GM06990 (cell line): ENCODE results near the gene ZBTB4.

Experiments used
- DNase-seq: peaks from one replicate; pipeline ENCODE4 v3.0.0-alpha.2; 2011; ENCODE audit not compliant: insufficient read length; ENCODE audit errors: extremely low read depth
- H3K27me3 ChIP-seq: replicated peaks from 2 replicates; pipeline ENCODE4 v1.6.0; 2011; ENCODE audit warnings: low read length; ENCODE audit not compliant: control insufficient read depth, insufficient read depth
- H3K36me3 ChIP-seq: 2 replicates; pipeline ENCODE4 v1.5.1; 2011; ENCODE audit warnings: low read length; ENCODE audit not compliant: control insufficient read depth, insufficient read depth
- H3K4me3 ChIP-seq: replicated peaks from 2 replicates; pipeline ENCODE4 v1.5.1; 2011; ENCODE audit warnings: low read depth, mild to moderate bottlenecking, control low read depth, low read length
- TF ChIP-seq, protein P1 (sequence below): IDR thresholded peaks from 2 replicates; pipeline ENCODE4 v1.5.1; 2011; ENCODE audit warnings: low read length, control low read depth, mild to moderate bottlenecking, inconsistent platforms; ENCODE audit not compliant: insufficient read depth, poor library complexity, severe bottlenecking

Gene ZBTB4

DNA sequence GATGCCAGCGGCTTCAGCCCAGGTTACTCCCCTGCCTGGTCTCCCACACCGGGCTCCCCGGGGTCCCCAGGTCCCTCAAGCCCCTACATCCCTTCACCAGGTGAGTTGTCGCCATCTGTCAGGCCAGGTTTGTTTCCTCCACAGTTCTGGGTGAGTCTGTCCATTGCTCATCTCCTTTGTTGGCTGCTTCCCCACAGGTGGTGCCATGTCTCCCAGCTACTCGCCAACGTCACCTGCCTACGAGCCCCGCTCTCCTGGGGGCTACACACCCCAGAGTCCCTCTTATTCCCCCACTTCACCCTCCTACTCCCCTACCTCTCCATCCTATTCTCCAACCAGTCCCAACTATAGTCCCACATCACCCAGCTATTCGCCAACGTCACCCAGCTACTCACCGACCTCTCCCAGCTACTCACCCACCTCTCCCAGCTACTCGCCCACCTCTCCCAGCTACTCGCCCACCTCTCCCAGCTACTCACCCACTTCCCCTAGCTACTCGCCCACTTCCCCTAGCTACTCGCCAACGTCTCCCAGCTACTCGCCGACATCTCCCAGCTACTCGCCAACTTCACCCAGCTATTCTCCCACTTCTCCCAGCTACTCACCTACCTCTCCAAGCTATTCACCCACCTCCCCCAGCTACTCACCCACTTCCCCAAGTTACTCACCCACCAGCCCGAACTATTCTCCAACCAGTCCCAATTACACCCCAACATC is 33.6 kb upstream of the ZBTB4 start:
- Histone ChIP-seq H3K4me3 (no peak overlapping the region), H3K27me3 (no peaks in the 10 kb centered on the region), H3K36me3 (peaks cover 42% of the 10 kb centered on the region)
- TF ChIP-seq, protein P1, sequence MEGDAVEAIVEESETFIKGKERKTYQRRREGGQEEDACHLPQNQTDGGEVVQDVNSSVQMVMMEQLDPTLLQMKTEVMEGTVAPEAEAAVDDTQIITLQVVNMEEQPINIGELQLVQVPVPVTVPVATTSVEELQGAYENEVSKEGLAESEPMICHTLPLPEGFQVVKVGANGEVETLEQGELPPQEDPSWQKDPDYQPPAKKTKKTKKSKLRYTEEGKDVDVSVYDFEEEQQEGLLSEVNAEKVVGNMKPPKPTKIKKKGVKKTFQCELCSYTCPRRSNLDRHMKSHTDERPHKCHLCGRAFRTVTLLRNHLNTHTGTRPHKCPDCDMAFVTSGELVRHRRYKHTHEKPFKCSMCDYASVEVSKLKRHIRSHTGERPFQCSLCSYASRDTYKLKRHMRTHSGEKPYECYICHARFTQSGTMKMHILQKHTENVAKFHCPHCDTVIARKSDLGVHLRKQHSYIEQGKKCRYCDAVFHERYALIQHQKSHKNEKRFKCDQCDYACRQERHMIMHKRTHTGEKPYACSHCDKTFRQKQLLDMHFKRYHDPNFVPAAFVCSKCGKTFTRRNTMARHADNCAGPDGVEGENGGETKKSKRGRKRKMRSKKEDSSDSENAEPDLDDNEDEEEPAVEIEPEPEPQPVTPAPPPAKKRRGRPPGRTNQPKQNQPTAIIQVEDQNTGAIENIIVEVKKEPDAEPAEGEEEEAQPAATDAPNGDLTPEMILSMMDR = no peak
- DNase-seq = no peak

GRCh38 chr17:7512105-7512504 is 32.7 kb upstream of the ZBTB4 start:
- no peak for DNase-seq
- peaks cover 43% of the 10 kb centered on the region for H3K36me3 ChIP-seq
- TF ChIP-seq, protein P1 = no peak
- no peak overlapping the region for H3K4me3 ChIP-seq
- H3K27me3 ChIP-seq = no peaks in the 10 kb centered on the region

DNA sequence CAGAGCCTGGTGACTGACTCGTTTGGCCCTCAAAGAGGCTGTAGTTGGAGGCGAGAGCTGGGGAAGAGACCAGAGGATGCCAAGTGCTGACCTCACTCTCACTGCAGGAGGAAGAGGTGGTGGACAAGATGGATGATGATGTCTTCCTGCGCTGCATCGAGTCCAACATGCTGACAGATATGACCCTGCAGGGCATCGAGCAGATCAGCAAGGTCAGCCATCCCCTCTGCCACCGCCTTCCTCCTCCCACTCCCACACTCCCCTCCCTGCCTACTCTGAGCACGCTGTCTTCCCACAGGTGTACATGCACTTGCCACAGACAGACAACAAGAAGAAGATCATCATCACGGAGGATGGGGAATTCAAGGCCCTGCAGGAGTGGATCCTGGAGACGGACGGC is 31.7 kb upstream of the ZBTB4 start:
- DNase-seq = no peak
- Histone ChIP-seq H3K4me3 (no peak overlapping the region), H3K27me3 (no peaks in the 10 kb centered on the region), H3K36me3 (peaks cover 44% of the 10 kb centered on the region)
- TF ChIP-seq, protein P1 = no peak

DNA sequence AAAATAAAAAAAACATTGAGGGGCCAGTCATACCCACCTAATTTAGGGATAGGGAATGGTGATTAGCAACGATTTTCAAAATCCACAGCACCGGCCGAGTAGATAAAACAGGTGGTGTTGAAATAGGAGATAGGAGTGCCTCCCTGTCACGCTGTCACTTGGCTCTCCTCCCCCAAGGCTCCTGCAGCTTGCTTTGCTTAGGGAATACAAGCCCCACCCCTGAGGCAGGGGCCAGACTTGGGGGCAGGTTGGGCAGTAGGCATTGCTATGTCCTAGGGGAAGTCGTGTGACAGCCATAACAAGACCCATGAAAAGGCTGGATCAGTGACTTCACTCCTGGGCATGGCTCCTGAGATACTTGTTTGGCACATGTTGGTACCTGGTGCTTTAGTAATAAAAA is 30.5 kb upstream of the ZBTB4 start:
- Histone ChIP-seq H3K4me3 (no peak overlapping the region), H3K36me3 (peaks cover 44% of the 10 kb centered on the region), H3K27me3 (no peaks in the 10 kb centered on the region)
- DNase-seq = no peak
- TF ChIP-seq, protein P1 = no peak

- DNase-seq = no peak
- TF ChIP-seq, protein P1 = no peak
- Histone ChIP-seq H3K36me3 (peaks cover 44% of the 10 kb centered on the region), H3K27me3 (no peaks in the 10 kb centered on the region), H3K4me3 (no peak overlapping the region)
Measured at GRCh38 chr17:7508846-7509245, 29.4 kb upstream of the ZBTB4 start.

- H3K4me3 ChIP-seq = no peak overlapping the region
- DNase-seq = no peak
- TF ChIP-seq, protein P1 = no peak
- no peaks in the 10 kb centered on the region for H3K27me3 ChIP-seq
- H3K36me3 ChIP-seq = peaks cover 43% of the 10 kb centered on the region
Measured at GRCh38 chr17:7508145-7508544, 28.7 kb upstream of the ZBTB4 start.
